BE2C (cell line): ENCODE measurements around the gene ASTN2.

Source experiments
- DNase-seq: peaks from one replicate; pipeline ENCODE4 v3.0.0-alpha.2; 2020
- H3K27me3 ChIP-seq: fragments of 250-450 bp; sonication (Bioruptor Pico); 2 replicates; pipeline ENCODE4 v1.5.1; 2020; ENCODE audit warnings: mild to moderate bottlenecking
- H3K36me3 ChIP-seq: fragments of 250-450 bp; sonication (Bioruptor Pico); 2 replicates; pipeline ENCODE4 v1.5.1; 2020; ENCODE audit warnings: mild to moderate bottlenecking
- H3K4me1 ChIP-seq: fragments of 250-450 bp; sonication (Bioruptor Pico); 2 replicates; pipeline ENCODE4 v1.5.1; 2020
- H3K4me3 ChIP-seq: 2 replicates; pipeline ENCODE4 v1.5.1; 2011; ENCODE audit warnings: low read depth, low read length
- H3K9me3 ChIP-seq: fragments of 250-450 bp; sonication (Bioruptor Pico); 2 replicates; pipeline ENCODE4 v1.5.1; 2020
- CTCF ChIP-seq: IDR thresholded peaks from 2 replicates; pipeline ENCODE4 v1.5.1; 2012; ENCODE audit warnings: mild to moderate bottlenecking, low read depth, low read length

ASTN2 gene

GRCh38 chr9:117035546-117035945 is 379.3 kb downstream of the ASTN2 start:
- peaks cover 3% of the 10 kb centered on the region; the same call in 1 of the 2 replicates for H3K4me1 ChIP-seq
- no peak for DNase-seq
- no peak for TF ChIP-seq CTCF
- H3K27me3 ChIP-seq: no peaks in the 10 kb centered on the region
- H3K4me3 ChIP-seq: no peak overlapping the region
- no peaks in the 10 kb centered on the region for H3K9me3 ChIP-seq
- H3K36me3 ChIP-seq: peaks cover 46% of the 10 kb centered on the region

DNA sequence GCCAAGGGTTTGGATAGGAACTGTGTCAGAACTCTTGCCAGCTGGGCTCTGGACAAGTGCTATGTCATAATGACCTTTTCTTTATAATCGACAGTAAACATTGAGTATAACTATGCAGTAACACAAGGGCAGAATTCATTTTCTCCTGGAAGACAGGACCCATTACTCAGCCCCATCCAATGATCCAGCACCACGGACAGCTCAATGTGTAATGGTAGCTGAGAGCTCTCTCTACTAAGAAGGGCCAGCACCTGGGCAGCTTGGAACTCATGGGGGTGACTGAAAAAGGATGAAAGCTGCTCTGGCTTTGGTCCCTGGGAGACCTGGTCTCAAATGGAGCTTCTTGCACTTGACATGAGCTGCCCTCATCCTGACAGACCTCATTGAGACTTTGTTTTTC is 380.0 kb downstream of the ASTN2 start:
- no peak overlapping the region for H3K4me3 ChIP-seq
- no peaks in the 10 kb centered on the region for H3K9me3 ChIP-seq
- peaks cover 7% of the 10 kb centered on the region for H3K4me1 ChIP-seq
- peaks cover 39% of the 10 kb centered on the region for H3K36me3 ChIP-seq
- H3K27me3 ChIP-seq: no peaks in the 10 kb centered on the region
- no peak for DNase-seq
- no peak for TF ChIP-seq CTCF

GRCh38 chr9:117030254-117030768 is 384.5 kb downstream of the ASTN2 start:
- no peaks in the 10 kb centered on the region for H3K9me3 ChIP-seq
- DNase-seq: no peak

GRCh38 chr9:117029341-117029740 is 385.5 kb downstream of the ASTN2 start:
- Histone ChIP-seq H3K27me3 (no peaks in the 10 kb centered on the region), H3K36me3 (peaks cover 11% of the 10 kb centered on the region), H3K4me1 (peaks cover 13% of the 10 kb centered on the region), H3K4me3 (no peak overlapping the region), H3K9me3 (no peaks in the 10 kb centered on the region)
- no peak for DNase-seq
- no peak for TF ChIP-seq CTCF

More at GRCh38 chr9:117030254-117030768, 384.5 kb downstream of the ASTN2 start:
- H3K36me3 ChIP-seq: peaks cover 13% of the 10 kb centered on the region
- no peak for TF ChIP-seq CTCF
- H3K27me3 ChIP-seq: no peaks in the 10 kb centered on the region
- peaks cover 7% of the 10 kb centered on the region for H3K4me1 ChIP-seq
- no peak overlapping the region for H3K4me3 ChIP-seq

GRCh38 chr9:117028103-117028858 is 386.6 kb downstream of the ASTN2 start:
- Histone ChIP-seq H3K4me1 (peaks cover 13% of the 10 kb centered on the region), H3K4me3 (no peak overlapping the region), H3K27me3 (no peaks in the 10 kb centered on the region), H3K9me3 (no peaks in the 10 kb centered on the region), H3K36me3 (peaks cover 10% of the 10 kb centered on the region)
- DNase-seq: no peak
- no peak for TF ChIP-seq CTCF

DNA sequence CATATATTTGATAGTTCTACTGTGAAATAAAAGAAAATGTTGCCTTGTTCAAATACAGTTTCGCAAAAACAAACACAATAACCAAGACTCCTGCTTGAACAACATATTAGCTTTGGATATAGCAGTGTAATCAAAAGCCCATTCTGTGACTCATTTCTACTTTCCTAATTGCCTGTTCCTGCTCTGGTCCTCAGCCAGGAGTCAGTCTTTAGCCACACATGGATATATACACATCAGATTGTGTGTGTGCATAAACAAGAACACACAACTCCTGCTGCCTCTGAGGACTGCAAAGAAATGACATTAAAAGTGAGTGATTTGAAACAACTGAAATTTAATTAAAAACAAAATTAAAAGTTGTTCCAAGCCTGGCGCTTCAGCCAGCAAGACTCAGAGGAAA is 393.0 kb downstream of the ASTN2 start:
- H3K36me3 ChIP-seq: peaks cover 11% of the 10 kb centered on the region; the same call in 1 of the 2 replicates
- no peak overlapping the region for H3K4me3 ChIP-seq
- no peaks in the 10 kb centered on the region for H3K27me3 ChIP-seq
- peak; percentile 55 for TF ChIP-seq CTCF
- DNase-seq: no peak
- H3K9me3 ChIP-seq: no peaks in the 10 kb centered on the region
- peaks cover 9% of the 10 kb centered on the region for H3K4me1 ChIP-seq
